Ishikawa (cell line): ENCODE data around the gene HES7.

Experiments
- CEBPB ChIP-seq: IDR thresholded peaks from 2 replicates; pipeline ENCODE4 v1.6.1; 2012
- CREB1 ChIP-seq: IDR thresholded peaks from 2 replicates; pipeline ENCODE4 v1.6.1; 2012; ENCODE audit warnings: low read depth
- EGR1 ChIP-seq: IDR thresholded peaks from 2 replicates; pipeline ENCODE4 v1.6.1; 2012
- EP300 ChIP-seq: IDR thresholded peaks from 2 replicates; pipeline ENCODE4 v1.6.1; 2012; ENCODE audit warnings: borderline replicate concordance
- FOXM1 ChIP-seq: IDR thresholded peaks from 2 replicates; pipeline ENCODE4 v1.6.1; 2012; ENCODE audit warnings: low read depth, borderline replicate concordance
- MAX ChIP-seq: IDR thresholded peaks from 2 replicates; pipeline ENCODE4 v1.6.1; 2012
- NFIC ChIP-seq: IDR thresholded peaks from 2 replicates; pipeline ENCODE4 v1.6.1; 2012
- RAD21 ChIP-seq: IDR thresholded peaks from 2 replicates; pipeline ENCODE4 v1.6.1; 2012; ENCODE audit warnings: low read depth
- REST ChIP-seq: IDR thresholded peaks from 2 replicates; pipeline ENCODE4 v1.6.1; 2012; ENCODE audit warnings: low read depth, mild to moderate bottlenecking
- TAF1 ChIP-seq: IDR thresholded peaks from 2 replicates; pipeline ENCODE4 v1.6.1; 2012; ENCODE audit warnings: low read depth, mild to moderate bottlenecking
- TCF12 ChIP-seq: IDR thresholded peaks from 2 replicates; pipeline ENCODE4 v1.6.1; 2012; ENCODE audit warnings: low read depth
- TEAD4 ChIP-seq: IDR thresholded peaks from 2 replicates; pipeline ENCODE4 v1.6.1; 2012
- USF1 ChIP-seq: IDR thresholded peaks from 2 replicates; pipeline ENCODE4 v1.6.1; 2012
- YY1 ChIP-seq: IDR thresholded peaks from 2 replicates; pipeline ENCODE4 v1.6.1; 2012; ENCODE audit warnings: low read depth
- ZBTB7A ChIP-seq: IDR thresholded peaks from 2 replicates; pipeline ENCODE4 v1.6.1; 2012; ENCODE audit warnings: low read depth

The HES7 gene

DNA sequence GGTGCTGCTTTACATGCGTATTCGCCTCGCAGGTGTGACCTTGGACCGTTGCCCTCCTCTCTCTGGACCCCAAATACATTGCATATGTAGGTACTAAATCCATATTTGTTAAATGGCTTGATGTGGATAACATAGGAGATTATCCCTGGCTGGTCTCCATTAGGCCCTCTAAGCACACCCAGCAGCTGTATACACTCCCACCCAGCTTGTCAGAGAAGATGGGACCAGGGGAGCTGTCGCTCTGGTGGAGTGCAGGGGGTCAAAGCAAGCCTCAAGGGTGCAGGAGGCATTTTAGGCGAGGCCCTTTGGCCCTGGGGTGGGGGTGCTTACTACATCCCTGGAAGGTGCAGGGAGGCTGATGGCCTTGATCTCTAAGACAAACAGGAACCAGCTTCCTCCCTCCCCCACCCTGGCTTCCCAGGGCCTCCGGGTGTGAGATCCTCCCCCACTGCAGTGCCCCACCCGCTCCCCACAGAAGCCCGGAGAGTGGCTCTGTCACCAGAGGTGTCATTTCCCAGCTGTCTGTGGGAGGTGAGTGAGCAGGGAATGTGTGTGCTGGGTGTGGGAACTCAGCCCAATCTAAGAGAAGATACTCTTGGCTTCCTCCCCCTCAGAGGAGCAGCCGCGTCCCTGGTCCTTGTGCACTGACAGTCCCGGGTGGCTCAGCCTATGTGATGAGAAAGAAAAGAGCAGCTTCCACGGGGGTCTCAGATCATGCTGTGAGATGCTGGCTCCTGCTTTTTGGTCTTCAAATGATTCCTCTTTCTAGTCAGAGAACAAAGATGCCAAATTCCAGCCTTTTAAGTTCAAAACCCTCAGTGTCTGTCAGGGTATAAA lies 40.3 kb upstream of the HES7 start:
- TF ChIP-seq FOXM1 (no peak), TEAD4 (no peak), EGR1 (no peak), TCF12 (no peak), YY1 (no peak), NFIC (no peak), MAX (no peak), CEBPB (no peak), REST (no peak), CREB1 (no peak), USF1 (no peak), ZBTB7A (no peak)

GRCh38 chr17:8162997-8163977 lies 39.4 kb upstream of the HES7 start:
- TF ChIP-seq TCF12 (no peak), ZBTB7A (peak; percentile 49; the same call in 1 of the 2 replicates), EP300 (no peak), YY1 (no peak), REST (no peak), TEAD4 (no peak), NFIC (no peak)

DNA sequence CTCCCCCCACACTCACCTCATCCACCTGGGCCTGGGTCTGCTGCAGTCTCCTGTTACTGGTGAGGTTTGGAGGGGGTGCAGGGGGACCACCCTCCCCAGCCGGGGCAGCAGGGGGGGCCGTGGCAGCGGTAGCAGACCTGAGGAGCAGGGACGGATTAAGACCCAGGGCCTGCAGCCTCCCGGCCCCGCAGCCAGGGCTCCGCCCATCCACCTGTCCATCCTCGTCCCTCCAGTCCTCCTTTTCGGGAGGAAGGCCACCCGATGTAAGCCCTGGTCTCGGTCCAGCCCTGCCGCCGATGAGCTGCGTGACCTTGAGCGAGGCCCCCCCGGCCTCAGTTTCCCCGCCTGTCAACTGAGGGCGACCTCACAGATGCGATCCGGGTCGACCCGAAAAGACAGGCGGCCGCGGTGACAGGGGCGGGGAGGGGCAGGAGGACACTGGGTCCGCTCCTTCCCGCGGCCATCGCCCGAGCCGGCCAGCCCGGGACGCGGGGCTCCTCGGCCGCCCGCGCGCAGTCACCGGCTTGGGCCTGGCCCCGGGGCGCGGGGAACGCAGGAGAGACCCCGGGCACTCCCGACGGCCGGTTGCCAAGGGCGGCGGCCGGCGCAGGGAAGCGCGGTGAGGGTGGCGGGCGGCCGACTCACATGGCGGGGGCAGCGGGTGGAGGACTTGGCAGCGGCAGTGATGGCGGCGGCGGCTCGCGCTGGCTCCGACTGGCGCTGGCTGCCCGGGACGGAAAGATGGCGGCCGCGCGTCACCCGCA lies 38.5 kb upstream of the HES7 start, which contains the start of gene VAMP2:
TSS of gene VAMP2 (minus strand) at position 716 of the 764 bp plus-strand sequence. CDS start at position 647, 69 bp downstream.
- TF ChIP-seq FOXM1 (no peak), TAF1 (peak; percentile 65; the same call in 1 of the 2 replicates), CREB1 (no peak), TEAD4 (no peak), EGR1 (0 out of 2 replicates have a peak, but pooled peaks have one; percentile 16), YY1 (peak; percentile 92), NFIC (peak; percentile 26; the same call in 1 of the 2 replicates), ZBTB7A (0 out of 2 replicates have a peak, but pooled peaks have one; percentile 28), RAD21 (no peak), USF1 (no peak), REST (no peak), EP300 (no peak), MAX (peak; percentile 25; the same call in 1 of the 2 replicates), TCF12 (no peak)
